ENCODE measurements around the gene DNAH17. TPM values are rescaled to one million over a fixed set of nuclear protein-coding genes. Genes with fewer than 3 reads are reported as not detected.
"Not testable (repeated sequence)": the region's sequence is repeated elsewhere in the genome, so short reads cannot be mapped to it uniquely, and the experiment has no call there.

The DNAH17 gene
- total RNA-seq, 1 donor: under 0.01 TPM

DNA sequence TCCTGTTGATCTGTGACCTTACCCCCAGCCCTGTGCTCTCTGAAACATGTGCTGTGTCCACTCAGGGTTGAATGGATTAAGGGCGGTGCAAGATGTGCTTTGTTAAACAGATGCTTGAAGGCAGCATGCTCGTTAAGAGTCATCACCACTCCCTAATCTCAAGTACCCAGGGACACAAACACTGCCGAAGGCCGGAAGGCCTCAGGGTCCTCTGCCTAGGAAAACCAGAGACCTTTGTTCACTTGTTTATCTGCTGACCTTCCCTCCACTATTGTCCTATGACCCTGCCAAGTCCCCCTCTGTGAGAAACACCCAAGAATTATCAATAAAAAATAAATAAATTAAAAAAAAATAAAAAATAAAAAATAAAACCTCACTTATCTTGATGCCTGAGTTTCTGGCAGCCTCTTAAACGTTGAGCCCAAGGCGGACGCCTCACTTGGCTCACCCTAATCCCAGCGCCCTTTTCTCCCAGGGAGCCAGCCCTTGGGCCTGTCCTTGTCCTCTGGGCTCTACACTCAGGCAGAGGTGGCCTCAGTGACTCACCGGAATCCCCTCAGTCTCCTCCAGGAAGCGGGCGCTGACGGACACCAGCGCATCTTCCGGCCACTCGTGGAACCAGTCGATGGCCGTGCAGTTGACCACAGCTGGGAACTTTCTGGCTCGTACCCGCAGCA lies 110.9 kb downstream of the DNAH17 start:
- DNase-seq (ENCODE audit: low read depth in 2 of 3, low spot score in 2 of 3): not testable (repeated sequence)

DNA sequence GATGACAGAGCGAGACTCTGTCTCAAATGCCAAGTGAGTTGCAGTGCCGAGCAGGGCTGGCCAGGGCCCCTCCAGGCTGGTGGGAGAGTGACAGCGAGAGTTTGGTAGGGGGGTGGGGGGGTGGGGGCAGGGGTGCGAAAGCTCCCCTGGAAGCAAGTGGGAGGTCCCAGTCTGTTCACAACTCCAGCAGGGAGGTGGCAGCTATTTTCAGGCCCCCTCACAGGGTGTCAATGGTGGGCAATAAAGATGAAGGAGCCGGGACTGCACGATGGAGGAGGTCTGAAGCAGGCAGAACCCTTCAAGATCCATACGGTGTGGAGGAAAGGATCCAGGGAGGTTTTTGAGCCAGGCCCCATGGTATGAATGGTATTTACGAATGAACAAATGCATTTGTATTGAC lies 115.0 kb downstream of the DNAH17 start:
- DNase-seq (ENCODE audit: low read depth in 2 of 3, low spot score in 2 of 3): no peak

GRCh38 chr17:78461799-78462053 lies 115.5 kb downstream of the DNAH17 start:
- DNase-seq (ENCODE audit: low read depth in 2 of 3, low spot score in 2 of 3): no peak

- DNase-seq (ENCODE audit: low read depth in 2 of 3, low spot score in 2 of 3): no peak
Measured at GRCh38 chr17:78460951-78461798, 116.0 kb downstream of the DNAH17 start.

GRCh38 chr17:78460176-78460675 lies 117.0 kb downstream of the DNAH17 start:
- DNase-seq (ENCODE audit: low read depth in 2 of 3, low spot score in 2 of 3): no peak

DNA sequence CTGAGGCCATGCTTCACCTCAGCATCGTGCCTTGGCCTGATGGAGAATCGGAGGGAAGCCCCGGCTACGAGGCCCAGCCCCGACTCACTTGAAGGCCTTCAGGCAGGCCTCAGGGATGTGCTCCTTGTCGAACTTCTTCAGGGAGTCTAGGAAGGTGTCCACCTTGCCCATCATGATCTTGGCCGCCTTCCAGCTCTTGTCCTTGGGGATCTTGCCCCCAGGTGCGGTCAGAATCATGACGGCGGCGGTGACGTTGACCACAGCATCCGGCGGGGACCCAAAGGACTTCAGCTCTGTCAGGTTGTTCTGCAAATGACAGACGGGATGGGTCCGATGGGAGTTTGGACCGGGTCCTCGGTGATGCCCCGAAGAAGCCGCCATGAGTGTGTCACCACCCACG lies 117.5 kb downstream of the DNAH17 start:
- no peak for DNase-seq (ENCODE audit: low read depth in 2 of 3, low spot score in 2 of 3)

DNA sequence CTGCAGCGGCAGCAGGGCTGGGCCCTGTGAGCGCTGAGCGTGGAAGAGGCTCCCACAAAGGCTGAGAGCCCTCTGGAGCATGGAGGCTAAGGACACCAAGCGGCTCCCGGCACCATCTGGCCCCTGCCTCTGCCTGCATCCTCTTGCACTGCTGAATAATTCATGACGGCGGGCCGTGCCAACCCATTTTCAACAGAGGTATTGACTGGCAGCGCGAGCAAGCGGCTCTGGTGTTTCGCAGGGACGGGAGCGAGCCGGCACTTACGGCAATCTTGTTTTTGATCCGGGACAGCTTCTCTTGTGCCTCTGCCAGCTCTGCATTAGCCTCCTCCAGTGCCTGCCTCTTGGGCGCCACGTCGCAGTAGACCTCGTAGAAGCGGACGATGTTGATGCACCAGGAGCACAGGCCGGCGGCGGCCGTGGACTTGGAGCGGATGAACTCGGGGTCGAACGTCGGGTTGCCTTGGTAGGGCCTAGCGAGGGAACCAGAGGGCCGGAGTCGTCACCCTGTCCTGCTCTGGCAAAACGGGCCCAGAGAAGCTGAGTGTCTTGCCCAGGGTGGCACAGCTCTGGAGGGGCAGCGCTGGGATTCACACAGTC lies 118.4 kb downstream of the DNAH17 start:
- DNase-seq (ENCODE audit: low read depth in 2 of 3, low spot score in 2 of 3): no peak

- no peak for DNase-seq (ENCODE audit: low read depth in 2 of 3, low spot score in 2 of 3)
Measured at GRCh38 chr17:78458091-78458490, 119.1 kb downstream of the DNAH17 start.

DNA sequence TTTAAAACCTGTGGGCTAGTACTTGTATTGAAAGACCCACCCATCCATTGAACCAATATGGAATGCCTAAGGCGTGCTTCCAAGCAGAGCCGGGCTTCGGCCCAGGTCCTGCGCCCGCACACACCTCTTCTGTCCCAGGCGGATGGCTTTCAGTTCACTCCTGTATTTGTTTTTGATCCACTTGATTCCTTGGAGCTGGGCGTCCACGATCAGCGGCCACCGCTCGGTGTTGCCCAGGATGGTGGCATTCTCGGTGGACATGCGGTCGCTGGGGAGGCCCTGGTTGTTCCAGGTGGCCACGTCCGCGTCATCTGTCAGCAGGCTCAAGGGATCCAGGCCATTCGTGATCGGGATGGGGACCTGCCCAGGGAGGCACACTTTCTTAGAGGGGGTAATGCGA lies 122.8 kb downstream of the DNAH17 start:
- DNase-seq (ENCODE audit: low read depth in 2 of 3, low spot score in 2 of 3): no peak

DNA sequence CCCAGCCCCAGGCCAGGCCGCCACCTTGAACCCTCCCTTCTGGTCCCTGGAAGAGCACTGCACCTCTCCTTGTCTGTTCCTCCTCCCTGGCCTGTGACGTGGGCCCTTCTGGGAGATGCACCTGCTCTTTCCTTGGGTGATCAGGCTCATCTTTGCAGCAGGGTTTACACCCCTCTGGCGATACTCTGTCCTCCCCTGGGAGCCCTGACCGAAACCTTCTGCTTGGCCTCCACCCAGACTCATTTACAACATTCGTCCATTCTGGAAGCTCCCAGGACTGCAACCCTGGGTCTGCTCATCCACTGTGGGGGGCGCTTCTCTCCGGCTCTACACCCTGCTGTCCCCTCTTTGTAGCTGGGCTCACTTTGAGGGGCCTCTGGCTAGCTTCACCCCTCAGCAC lies 125.4 kb downstream of the DNAH17 start:
- no peak for DNase-seq (ENCODE audit: low read depth in 2 of 3, low spot score in 2 of 3)

- peak in 2 of 3 donors; percentile 36 to 53 for DNase-seq (ENCODE audit: low read depth in 2 of 3, low spot score in 2 of 3)
Measured at GRCh38 chr17:78450696-78451345, 126.4 kb downstream of the DNAH17 start.

- no peak for DNase-seq (ENCODE audit: low read depth in 2 of 3, low spot score in 2 of 3)
Measured at GRCh38 chr17:78449983-78450595, 127.1 kb downstream of the DNAH17 start.

- DNase-seq (ENCODE audit: low read depth in 2 of 3, low spot score in 2 of 3): no peak
Measured at GRCh38 chr17:78448356-78448993, 128.7 kb downstream of the DNAH17 start.

- no peak for DNase-seq (ENCODE audit: low read depth in 2 of 3, low spot score in 2 of 3)
Measured at GRCh38 chr17:78446833-78447232, 130.4 kb downstream of the DNAH17 start.

- DNase-seq (ENCODE audit: low read depth in 2 of 3, low spot score in 2 of 3): no peak
Measured at GRCh38 chr17:78444392-78444791, 132.8 kb downstream of the DNAH17 start.

DNA sequence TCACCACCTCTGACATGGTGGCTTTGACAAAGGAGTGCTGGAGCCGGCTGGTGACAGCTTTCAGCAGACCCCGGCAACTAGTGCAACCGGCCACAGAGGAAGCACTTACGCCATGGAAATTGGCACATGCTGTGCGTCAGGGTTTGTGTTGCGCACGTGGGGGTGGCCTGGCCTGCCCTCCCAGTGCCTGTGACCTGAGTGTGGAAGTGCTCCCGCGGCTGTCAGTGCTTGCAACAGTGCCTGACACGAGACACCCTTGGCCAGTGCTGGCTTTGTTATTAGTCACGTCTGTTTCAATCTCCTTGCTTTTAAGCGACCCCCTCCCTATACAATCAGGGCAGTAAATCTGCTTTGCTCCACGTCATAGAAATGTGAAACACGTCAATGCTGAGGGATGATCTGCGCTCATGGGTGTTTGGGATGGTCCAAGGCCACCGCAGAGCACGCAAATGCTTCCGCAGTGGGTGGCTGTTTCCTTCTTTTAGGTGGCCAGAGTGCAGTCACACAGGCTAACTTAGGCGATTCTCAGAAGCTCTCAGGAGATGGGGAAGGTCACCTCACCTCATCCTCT lies 134.5 kb downstream of the DNAH17 start:
- DNase-seq (ENCODE audit: low read depth in 2 of 3, low spot score in 2 of 3): peak in 2 of 3 donors; percentile 56 to 83

DNA sequence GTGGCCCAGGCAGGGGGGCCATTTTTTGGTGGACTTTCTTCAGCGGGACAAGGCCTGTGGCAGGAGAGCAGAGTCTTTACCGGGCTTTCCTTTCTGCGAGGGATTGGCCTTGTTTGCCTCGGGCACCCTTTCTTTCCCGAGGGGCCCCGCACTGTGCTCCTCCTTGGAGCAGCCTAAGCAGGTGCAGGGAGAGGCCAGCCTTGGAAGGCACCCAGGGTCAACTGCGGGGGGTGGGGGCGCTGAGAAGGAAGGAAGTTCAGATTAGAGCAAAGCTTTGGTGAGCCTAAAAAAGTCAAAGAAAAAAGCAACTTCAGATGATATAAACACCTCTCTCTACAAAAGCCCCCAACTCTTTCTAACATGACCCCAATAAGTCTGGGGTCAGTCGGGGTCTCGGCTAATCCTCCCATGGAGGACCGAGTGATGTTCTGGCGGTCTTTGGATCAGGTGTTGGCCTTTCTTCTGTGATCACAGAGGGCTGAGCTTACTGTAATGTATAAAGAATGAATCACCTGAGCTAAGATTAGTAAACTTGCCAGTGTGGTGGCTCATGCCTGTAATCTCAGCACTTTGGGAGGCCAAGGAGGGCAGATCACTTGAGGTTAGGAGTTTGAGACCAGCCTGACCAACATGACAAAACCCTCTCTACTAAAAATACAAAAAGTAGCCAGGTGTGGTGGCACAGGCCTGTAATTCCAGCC lies 135.8 kb downstream of the DNAH17 start:
- DNase-seq (ENCODE audit: low read depth in 2 of 3, low spot score in 2 of 3): no peak

DNA sequence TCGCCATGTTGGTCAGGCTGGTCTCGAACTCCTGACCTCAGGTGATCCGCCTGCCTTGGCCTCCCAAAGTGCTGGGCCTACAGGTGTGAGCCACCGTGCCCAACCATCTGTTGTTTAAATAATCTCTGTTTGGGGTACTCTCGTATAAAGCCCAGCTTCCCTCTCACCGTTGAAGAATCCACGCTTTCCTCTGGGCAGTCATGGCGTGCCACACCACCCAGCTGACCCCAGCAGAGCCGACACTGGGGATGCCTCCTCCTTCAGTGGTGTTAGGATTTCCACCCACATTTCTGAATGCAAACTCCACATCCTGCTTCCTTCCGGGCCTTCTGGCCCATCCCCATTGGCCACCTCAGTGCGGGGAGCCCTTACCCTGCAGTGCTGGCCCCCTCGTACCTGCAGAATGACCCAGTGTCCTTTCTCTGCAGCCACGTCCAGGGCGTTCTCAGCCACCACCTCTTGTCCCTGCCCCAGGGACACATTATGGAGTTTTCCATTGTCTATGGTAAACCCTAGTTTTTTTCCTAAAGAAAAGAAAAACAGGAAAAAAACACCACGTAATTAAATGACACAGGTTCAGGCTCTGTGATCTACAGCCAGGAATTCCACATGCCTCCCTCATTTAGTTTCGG lies 138.4 kb downstream of the DNAH17 start:
- DNase-seq (ENCODE audit: low read depth in 2 of 3, low spot score in 2 of 3): no peak

DNA sequence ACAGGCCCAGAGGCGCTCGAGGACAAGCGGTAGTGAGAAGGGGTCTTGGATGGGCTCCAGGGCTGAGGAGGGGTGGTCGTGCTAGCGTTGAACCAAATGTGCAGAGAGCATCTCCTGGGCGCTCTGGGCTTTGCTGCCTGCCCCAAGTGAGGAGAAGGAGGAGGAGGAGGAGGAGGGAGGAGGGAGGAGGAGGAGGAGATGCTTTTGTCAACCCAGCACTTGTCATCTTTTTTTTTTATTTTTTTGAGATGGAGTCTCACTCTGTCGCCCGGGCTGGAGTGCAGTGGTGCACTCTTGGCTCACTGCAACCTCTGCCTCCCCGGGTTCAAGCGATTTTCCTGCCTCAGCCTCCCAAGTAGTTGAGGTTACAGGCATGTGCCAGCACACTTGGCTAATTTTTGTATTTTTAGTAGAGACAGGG lies 138.9 kb downstream of the DNAH17 start:
- peak in 1 of 3 donors; percentile 38 for DNase-seq (ENCODE audit: low read depth in 2 of 3, low spot score in 2 of 3)
